Fibroblast of mammary gland (primary cell): ENCODE data around the gene GCH1.
"Not testable (repeated sequence)": the region's sequence is repeated elsewhere in the genome, so short reads cannot be mapped to it uniquely, and the experiment has no call there.

Source experiments
- DNase-seq: peaks from one replicate; pipeline ENCODE4 v3.0.0-alpha.2; 2010; ENCODE audit warnings: low read depth
- H3K4me3 ChIP-seq: 2 replicates; pipeline ENCODE4 v1.5.1; 2011; ENCODE audit warnings: low read depth, mild to moderate bottlenecking, low read length, moderate library complexity; ENCODE audit not compliant: control insufficient read depth
- CTCF ChIP-seq: conservative IDR thresholded peaks from 2 replicates; pipeline ENCODE4 v1.5.1; 2011; ENCODE audit warnings: low read depth, low read length, inconsistent platforms; ENCODE audit not compliant: control insufficient read depth, insufficient read depth

The GCH1 gene

DNA sequence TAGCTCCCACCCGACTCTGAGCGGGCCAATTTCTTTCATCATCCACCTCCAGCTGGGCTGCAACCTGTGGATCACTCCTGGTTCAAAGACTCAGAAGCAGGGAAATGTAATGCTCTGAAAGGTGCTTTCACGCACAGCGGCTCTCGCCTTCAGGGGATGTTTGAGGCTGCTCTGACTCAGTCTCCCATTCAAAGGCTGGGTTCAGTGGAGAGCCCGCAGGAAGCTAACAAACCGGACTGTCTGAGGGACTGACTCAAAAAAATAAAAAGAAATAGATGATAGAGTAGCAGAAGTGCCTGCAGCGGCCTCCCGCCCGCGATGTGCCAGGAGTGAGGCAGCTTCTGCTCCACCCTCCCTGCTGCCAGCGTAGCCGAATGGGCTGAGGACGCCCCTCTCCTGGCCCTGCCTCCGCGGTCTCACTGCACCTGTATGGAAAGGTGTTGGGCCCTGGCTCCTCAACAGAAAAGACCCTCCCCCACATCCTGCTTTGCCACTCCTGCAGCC is 98.0 kb downstream of the GCH1 start:
- no peak for DNase-seq
- H3K4me3 ChIP-seq: no peak overlapping the region
- no peak for TF ChIP-seq CTCF

- DNase-seq: no peak
- no peak overlapping the region for H3K4me3 ChIP-seq
- no peak for TF ChIP-seq CTCF
Observed at GRCh38 chr14:54803926-54804537, 98.6 kb downstream of the GCH1 start.

DNA sequence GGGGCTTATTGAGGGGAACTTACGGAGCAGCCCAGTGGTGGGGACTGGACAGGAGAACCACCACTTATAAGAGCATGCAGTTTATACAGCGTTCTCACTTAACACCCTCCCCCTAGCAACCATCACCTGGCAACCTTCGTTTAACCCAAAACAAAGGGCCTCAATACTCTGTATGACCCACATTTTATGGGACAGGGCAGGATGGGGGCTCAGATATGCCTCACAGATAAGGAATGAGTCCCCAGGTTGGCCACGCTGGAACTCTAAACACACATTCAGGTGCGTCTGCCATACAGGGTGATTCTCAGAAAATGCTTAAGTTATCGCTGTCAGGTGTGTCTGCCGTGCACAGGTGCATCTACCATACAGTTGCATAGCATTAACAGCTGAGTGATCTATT is 99.2 kb downstream of the GCH1 start:
- H3K4me3 ChIP-seq: no peak overlapping the region
- no peak for DNase-seq
- TF ChIP-seq CTCF: no peak

GRCh38 chr14:54801482-54801881 is 101.1 kb downstream of the GCH1 start:
- not testable (repeated sequence) for H3K4me3 ChIP-seq, DNase-seq

DNA sequence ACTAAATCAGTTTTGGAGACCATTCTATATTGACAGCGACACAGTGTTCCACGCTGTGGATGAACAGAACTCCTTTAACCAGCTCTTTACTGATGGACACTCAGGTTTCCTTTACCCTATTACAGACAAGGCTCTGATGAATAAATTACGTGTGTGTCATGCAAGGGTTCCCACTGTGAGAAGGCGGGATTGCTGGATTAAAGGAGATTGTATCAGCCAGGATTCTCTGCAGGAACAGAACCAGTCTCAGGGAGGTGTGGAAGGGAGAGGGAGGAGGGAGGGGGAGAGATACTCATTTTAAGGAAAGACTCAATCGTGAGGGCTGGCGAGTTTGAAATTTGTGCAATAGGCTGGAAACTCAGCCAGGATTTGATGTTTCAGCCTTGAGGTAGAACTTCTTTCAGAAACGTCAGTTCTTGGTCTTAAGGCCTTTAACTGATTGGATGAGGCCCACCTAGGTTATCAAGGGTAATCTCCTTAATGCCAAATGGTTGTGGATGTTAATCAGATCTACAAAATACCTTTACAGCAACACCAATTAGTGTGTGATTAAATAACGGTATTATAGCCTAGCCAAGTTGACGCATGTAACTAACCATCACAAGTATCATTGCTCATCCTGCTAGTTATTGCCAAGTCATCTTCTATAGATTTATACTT is 104.0 kb downstream of the GCH1 start:
- DNase-seq: no peak
- no peak overlapping the region for H3K4me3 ChIP-seq
- no peak for TF ChIP-seq CTCF

DNA sequence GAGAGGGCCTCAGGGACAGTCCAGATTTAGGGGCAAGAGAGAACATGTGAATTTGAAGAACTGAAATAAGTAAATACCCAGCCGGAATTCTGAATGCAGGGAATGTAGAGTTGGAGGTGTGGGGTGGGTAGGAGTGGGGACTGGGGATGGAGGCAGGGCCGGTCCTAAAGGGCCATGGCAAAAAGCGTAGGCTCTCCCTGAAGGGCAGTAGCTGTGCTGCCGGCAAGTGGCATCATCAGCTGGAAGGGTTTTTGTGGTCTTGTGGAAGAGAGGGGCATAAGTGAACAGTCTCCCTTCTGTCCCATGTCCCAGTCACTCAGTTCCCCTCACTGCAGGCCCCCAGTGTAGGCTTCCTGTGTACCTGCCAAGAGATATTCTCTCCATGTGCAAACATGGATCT is 104.6 kb downstream of the GCH1 start:
- no peak overlapping the region for H3K4me3 ChIP-seq
- no peak for DNase-seq
- no peak for TF ChIP-seq CTCF

DNA sequence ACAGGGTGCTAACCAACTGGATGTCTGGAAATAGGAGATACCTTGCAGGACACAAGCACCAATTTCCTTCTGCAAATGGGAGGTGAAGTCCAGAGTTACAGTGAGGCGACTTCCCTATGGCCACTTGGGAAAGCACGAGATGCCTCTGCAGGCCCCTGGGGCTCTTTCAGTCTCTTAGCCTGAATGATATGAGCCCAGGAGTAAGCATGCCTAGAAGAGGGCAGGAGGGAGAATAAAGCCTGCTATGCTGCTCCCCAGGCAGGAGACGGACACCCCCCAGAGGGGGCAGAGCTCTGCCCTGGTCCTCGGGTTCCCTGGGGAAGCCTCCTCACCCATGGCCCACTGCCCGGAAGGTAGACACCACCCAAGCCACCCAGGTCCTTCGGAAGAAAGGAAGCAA is 105.1 kb downstream of the GCH1 start:
- no peak overlapping the region for H3K4me3 ChIP-seq
- no peak for TF ChIP-seq CTCF
- no peak for DNase-seq
